Measurements from ENCODE around the gene TNFRSF8.

TNFRSF8 gene

DNA sequence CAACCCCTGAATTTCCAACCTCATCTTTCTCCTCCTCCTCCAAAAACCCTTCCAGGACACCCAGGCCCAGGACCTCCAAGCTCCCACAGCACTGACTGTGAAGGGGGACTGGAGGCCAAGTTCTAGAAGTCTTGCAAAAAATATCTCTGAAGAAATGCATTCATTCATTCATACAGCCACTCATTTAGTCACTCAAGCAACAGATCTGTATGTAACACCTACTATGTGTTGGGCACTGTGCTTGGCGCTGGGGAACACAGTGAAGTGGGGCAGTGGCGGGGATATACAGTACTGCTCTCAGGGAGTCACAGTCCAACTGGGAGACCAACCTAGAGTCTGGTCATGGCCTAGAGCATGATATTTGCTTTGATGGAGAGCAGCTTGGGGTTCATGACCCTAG, 88.4 kb downstream of the TNFRSF8 start:
- Histone ChIP-seq H3K4me2 (ENCODE audit: low read length) (no peak overlapping the region), H3K27me3 (ENCODE audit: insufficient read depth, low read length) (peaks cover 7% of the 10 kb centered on the region; the same call in 1 of the 2 replicates), H3K9me3 (ENCODE audit: low read length) (no peaks in the 10 kb centered on the region), H4K20me1 (ENCODE audit: insufficient read depth, low read length) (no peaks in the 10 kb centered on the region), H3K9me2 (ENCODE audit: low read depth, low read length) (no peaks in the 10 kb centered on the region), H3K4me1 (ENCODE audit: insufficient read depth, low read length, severe bottlenecking) (peaks cover 7% of the 10 kb centered on the region), H3K4me3 (ENCODE audit: low read depth, low read length, poor library complexity, severe bottlenecking) (no peak overlapping the region), H3K27ac (ENCODE audit: low read depth, low read length, poor library complexity, severe bottlenecking) (no peak overlapping the region), H3K36me3 (ENCODE audit: insufficient read depth, low read length) (no peaks in the 10 kb centered on the region), H3K9ac (ENCODE audit: low read length) (no peak overlapping the region), H3F3A (ENCODE audit: insufficient read depth, low read length) (no peaks in the 10 kb centered on the region), H2AFZ (ENCODE audit: low read length) (no peak overlapping the region), H3K79me2 (ENCODE audit: insufficient read depth, low read length) (no peaks in the 10 kb centered on the region)
- no peak for TF ChIP-seq EZH2 (IDR thresholded peaks at IDR 0.05; ENCODE audit: borderline replicate concordance, low read length)
- TF ChIP-seq, protein P1, sequence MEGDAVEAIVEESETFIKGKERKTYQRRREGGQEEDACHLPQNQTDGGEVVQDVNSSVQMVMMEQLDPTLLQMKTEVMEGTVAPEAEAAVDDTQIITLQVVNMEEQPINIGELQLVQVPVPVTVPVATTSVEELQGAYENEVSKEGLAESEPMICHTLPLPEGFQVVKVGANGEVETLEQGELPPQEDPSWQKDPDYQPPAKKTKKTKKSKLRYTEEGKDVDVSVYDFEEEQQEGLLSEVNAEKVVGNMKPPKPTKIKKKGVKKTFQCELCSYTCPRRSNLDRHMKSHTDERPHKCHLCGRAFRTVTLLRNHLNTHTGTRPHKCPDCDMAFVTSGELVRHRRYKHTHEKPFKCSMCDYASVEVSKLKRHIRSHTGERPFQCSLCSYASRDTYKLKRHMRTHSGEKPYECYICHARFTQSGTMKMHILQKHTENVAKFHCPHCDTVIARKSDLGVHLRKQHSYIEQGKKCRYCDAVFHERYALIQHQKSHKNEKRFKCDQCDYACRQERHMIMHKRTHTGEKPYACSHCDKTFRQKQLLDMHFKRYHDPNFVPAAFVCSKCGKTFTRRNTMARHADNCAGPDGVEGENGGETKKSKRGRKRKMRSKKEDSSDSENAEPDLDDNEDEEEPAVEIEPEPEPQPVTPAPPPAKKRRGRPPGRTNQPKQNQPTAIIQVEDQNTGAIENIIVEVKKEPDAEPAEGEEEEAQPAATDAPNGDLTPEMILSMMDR (IDR thresholded peaks at IDR 0.05; ENCODE audit: low read length), result no peak

DNA sequence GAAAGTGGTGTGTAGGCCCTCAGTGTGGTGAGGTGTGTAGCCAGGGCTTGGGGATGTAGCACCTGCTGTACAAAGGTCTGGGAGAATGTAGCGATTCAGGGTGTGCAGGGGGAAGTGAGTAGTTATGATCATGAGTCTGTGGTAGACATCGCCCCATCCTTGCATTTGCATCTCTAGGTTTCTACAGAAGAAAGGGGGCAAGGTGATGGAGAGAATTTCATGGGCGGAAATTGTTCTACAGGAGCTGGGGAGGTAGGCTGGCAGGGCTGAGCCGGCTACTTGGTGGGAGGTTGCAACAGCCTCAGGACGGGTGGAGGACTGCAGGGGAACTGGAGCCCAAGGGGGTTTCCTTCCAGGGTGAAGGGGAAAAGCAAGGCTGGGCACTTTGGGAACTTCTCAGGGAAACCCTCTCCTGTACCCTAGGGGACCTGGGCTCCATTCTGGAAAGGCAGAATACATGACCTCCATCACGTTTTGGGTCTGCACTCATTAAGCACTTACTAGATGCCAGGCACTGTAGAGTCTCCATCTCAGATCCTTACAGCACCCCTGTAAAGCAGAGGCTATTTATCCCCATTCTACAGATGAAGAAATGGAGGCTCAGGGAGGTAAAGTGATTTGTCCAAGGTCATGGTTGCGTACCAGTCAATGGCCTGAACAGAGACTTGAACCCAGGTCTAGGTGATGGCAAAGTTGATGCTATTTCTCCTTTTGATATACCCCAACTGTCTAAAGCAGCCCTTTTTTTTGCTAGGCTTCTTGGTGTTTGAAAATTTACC, 89.2 kb downstream of the TNFRSF8 start:
- TF ChIP-seq EZH2 (IDR thresholded peaks at IDR 0.05; ENCODE audit: borderline replicate concordance, low read length), result no peak
- TF ChIP-seq, protein P1 (IDR thresholded peaks at IDR 0.05; ENCODE audit: low read length), result no peak
- H3K9me3 ChIP-seq (ENCODE audit: low read length), result no peaks in the 10 kb centered on the region
- H3K36me3 ChIP-seq (ENCODE audit: insufficient read depth, low read length), result no peaks in the 10 kb centered on the region
- H3K4me3 ChIP-seq (ENCODE audit: low read depth, low read length, poor library complexity, severe bottlenecking), result no peak overlapping the region
- no peak overlapping the region for H3K27ac ChIP-seq (ENCODE audit: low read depth, low read length, poor library complexity, severe bottlenecking)
- H3K4me2 ChIP-seq (ENCODE audit: low read length), result no peak overlapping the region
- no peaks in the 10 kb centered on the region for H4K20me1 ChIP-seq (ENCODE audit: insufficient read depth, low read length)
- H3K79me2 ChIP-seq (ENCODE audit: insufficient read depth, low read length), result no peaks in the 10 kb centered on the region
- H3K9ac ChIP-seq (ENCODE audit: low read length), result no peak overlapping the region
- H3K9me2 ChIP-seq (ENCODE audit: low read depth, low read length), result no peaks in the 10 kb centered on the region
- H3K27me3 ChIP-seq (ENCODE audit: insufficient read depth, low read length), result peaks cover 7% of the 10 kb centered on the region; the same call in 1 of the 2 replicates
- no peaks in the 10 kb centered on the region for H3F3A ChIP-seq (ENCODE audit: insufficient read depth, low read length)
- peaks cover 7% of the 10 kb centered on the region for H3K4me1 ChIP-seq (ENCODE audit: insufficient read depth, low read length, severe bottlenecking)
- H2AFZ ChIP-seq (ENCODE audit: low read length), result no peak overlapping the region

DNA sequence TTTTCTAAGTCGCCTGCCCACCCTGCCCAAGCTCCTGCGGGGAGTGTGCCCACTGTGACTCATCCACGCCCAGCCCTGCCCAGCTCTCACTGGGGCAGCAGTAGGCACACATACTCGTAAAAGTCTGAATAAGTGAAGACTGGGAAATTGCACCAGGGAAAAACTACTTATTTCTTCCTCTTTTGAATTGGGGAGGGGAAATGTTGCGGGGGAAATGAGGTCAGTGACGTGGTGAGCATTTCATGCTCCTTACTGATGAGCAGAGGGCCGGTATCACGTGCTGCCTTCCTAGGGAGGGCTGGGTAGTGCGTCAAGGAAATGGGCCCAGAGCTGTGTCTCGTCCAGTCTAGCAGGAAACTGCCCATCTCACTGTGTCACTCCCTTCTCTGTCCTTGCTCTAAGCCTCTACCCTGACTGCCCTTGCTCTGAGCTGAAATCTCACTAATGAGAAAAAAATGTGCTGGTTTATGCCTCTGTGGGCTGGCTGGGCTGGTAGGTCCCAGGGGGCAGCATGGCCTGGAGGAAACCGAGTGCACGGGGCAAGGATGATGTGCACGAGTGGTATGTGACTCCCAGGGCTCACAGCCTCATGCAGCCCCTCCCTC, 90.2 kb downstream of the TNFRSF8 start:
- H3K36me3 ChIP-seq (ENCODE audit: insufficient read depth, low read length), result no peaks in the 10 kb centered on the region
- no peak overlapping the region for H3K27ac ChIP-seq (ENCODE audit: low read depth, low read length, poor library complexity, severe bottlenecking)
- no peaks in the 10 kb centered on the region for H3K9me3 ChIP-seq (ENCODE audit: low read length)
- H3K4me3 ChIP-seq (ENCODE audit: low read depth, low read length, poor library complexity, severe bottlenecking), result no peak overlapping the region
- no peaks in the 10 kb centered on the region for H4K20me1 ChIP-seq (ENCODE audit: insufficient read depth, low read length)
- H3K9me2 ChIP-seq (ENCODE audit: low read depth, low read length), result no peaks in the 10 kb centered on the region
- peaks cover 7% of the 10 kb centered on the region; the same call in 1 of the 2 replicates for H3K27me3 ChIP-seq (ENCODE audit: insufficient read depth, low read length)
- no peaks in the 10 kb centered on the region for H3F3A ChIP-seq (ENCODE audit: insufficient read depth, low read length)
- H3K79me2 ChIP-seq (ENCODE audit: insufficient read depth, low read length), result no peaks in the 10 kb centered on the region
- TF ChIP-seq, protein P1 (IDR thresholded peaks at IDR 0.05; ENCODE audit: low read length), result no peak
- TF ChIP-seq EZH2 (IDR thresholded peaks at IDR 0.05; ENCODE audit: borderline replicate concordance, low read length), result no peak
- no peak overlapping the region for H2AFZ ChIP-seq (ENCODE audit: low read length)
- peaks cover 7% of the 10 kb centered on the region for H3K4me1 ChIP-seq (ENCODE audit: insufficient read depth, low read length, severe bottlenecking)
- H3K4me2 ChIP-seq (ENCODE audit: low read length), result no peak overlapping the region
- no peak overlapping the region for H3K9ac ChIP-seq (ENCODE audit: low read length)
